Breast epithelium (tissue), 3 donors: ENCODE measurements around the gene PNPLA6.

Experiments
- POLR2A ChIP-seq: fragments of 450-650 bp; IDR thresholded peaks from one replicate; pipeline ENCODE4 v1.6.1; 2016; ENCODE audit warnings: antibody characterized with exemption, mild to moderate bottlenecking, moderate library complexity
- POLR2AphosphoS5 ChIP-seq, 3 donors: sonication (generic); formaldehyde crosslinking; IDR thresholded peaks; one replicate each; pipeline ENCODE4 v1.6.1; 2017; ENCODE audit warnings: antibody characterized with exemption in 3 of 3
- TF ChIP-seq, protein P1 (sequence below), 3 donors: fragments of 450-650 bp; IDR thresholded peaks; one replicate each; pipeline ENCODE4 v1.5.1; 2016 to 2017; ENCODE audit warnings: antibody characterized with exemption in 3 of 3, mild to moderate bottlenecking in 3 of 3, moderate library complexity in 3 of 3

DNA sequence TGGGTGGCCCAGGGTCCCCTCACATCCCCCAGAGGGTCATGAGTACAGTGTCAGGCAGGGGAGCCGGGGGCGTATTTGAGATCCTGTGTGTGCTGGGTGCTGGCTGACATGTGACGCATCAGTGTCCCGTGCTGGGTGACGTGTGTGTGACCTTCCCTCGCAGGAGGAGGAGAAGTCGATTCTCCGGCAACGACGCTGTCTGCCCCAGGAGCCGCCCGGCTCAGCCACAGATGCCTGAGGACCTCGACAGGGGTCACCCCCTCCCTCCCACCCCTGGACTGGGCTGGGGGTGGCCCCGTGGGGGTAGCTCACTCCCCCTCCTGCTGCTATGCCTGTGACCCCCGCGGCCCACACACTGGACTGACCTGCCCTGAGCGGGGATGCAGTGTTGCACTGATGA, 25.8 kb downstream of the PNPLA6 start:
- TF ChIP-seq POLR2AphosphoS5 (IDR thresholded peaks at IDR 0.05) (no peak), POLR2A (no peak)
- TF ChIP-seq, protein P1, sequence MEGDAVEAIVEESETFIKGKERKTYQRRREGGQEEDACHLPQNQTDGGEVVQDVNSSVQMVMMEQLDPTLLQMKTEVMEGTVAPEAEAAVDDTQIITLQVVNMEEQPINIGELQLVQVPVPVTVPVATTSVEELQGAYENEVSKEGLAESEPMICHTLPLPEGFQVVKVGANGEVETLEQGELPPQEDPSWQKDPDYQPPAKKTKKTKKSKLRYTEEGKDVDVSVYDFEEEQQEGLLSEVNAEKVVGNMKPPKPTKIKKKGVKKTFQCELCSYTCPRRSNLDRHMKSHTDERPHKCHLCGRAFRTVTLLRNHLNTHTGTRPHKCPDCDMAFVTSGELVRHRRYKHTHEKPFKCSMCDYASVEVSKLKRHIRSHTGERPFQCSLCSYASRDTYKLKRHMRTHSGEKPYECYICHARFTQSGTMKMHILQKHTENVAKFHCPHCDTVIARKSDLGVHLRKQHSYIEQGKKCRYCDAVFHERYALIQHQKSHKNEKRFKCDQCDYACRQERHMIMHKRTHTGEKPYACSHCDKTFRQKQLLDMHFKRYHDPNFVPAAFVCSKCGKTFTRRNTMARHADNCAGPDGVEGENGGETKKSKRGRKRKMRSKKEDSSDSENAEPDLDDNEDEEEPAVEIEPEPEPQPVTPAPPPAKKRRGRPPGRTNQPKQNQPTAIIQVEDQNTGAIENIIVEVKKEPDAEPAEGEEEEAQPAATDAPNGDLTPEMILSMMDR (IDR thresholded peaks at IDR 0.05), result no peak
